Osteocyte (in vitro differentiated cells): ENCODE data around the gene SFXN4. TPM values are rescaled to one million over a fixed set of nuclear protein-coding genes. Genes with fewer than 3 reads are reported as not detected.
"Not testable (repeated sequence)": the region's sequence is repeated elsewhere in the genome, so short reads cannot be mapped to it uniquely, and the experiment has no call there.

ENCODE experiments used
- DNase-seq: peaks from one replicate; pipeline ENCODE4 v3.0.0; 2021; ENCODE audit warnings: mixed read lengths; ENCODE audit not compliant: unreplicated experiment; ENCODE audit errors: extremely low spot score
- H3K27ac Mint-ChIP-seq: one replicate; pipeline ENCODE4 v1.8.0; 2021; ENCODE audit warnings: mild to moderate bottlenecking, mixed read lengths; ENCODE audit not compliant: unreplicated experiment
- H3K27me3 Mint-ChIP-seq: one replicate; pipeline ENCODE4 v1.8.0; 2021; ENCODE audit warnings: mixed read lengths; ENCODE audit not compliant: unreplicated experiment
- H3K36me3 Mint-ChIP-seq: one replicate; pipeline ENCODE4 v1.8.0; 2021; ENCODE audit warnings: mixed read lengths; ENCODE audit not compliant: unreplicated experiment
- H3K4me1 Mint-ChIP-seq: one replicate; pipeline ENCODE4 v1.8.0; 2021; ENCODE audit warnings: mixed read lengths; ENCODE audit not compliant: unreplicated experiment
- H3K4me3 Mint-ChIP-seq: one replicate; pipeline ENCODE4 v1.8.0; 2021; ENCODE audit warnings: mild to moderate bottlenecking, moderate library complexity, mixed read lengths; ENCODE audit not compliant: unreplicated experiment
- H3K9me3 Mint-ChIP-seq: one replicate; pipeline ENCODE4 v1.8.0; 2021; ENCODE audit warnings: mixed read lengths; ENCODE audit not compliant: unreplicated experiment
- CTCF ChIP-seq: fragments of 200-600 bp; sonication (generic); IDR thresholded peaks from 2 replicates; pipeline ENCODE4 v1.5.0; 2021; ENCODE audit warnings: antibody characterized with exemption, mild to moderate bottlenecking, moderate library complexity
- total RNA-seq: library from RNA; stranded (reverse); gene quantifications from 2 replicates; pipeline ENCODE4 v1.2.1, GENCODE V29; 2021

The SFXN4 gene
- total RNA-seq, 1 donor from 2014 or later: 10.9 TPM

GRCh38 chr10:119101366-119102098 is 64.0 kb downstream of the SFXN4 start:
- H3K9me3 Mint-ChIP-seq: no peaks in the 10 kb centered on the region
- no peak overlapping the region for H3K4me3 Mint-ChIP-seq
- DNase-seq: no peak
- H3K36me3 Mint-ChIP-seq: no peaks in the 10 kb centered on the region
- H3K27ac Mint-ChIP-seq: no peak overlapping the region
- TF ChIP-seq CTCF: no peak
- peaks cover 4% of the 10 kb centered on the region for H3K4me1 Mint-ChIP-seq
- H3K27me3 Mint-ChIP-seq: peaks cover 4% of the 10 kb centered on the region

GRCh38 chr10:119100434-119101238 is 64.9 kb downstream of the SFXN4 start:
- peaks cover 4% of the 10 kb centered on the region for H3K4me1 Mint-ChIP-seq
- H3K27me3 Mint-ChIP-seq: peaks cover 4% of the 10 kb centered on the region
- H3K4me3 Mint-ChIP-seq: no peak overlapping the region
- no peaks in the 10 kb centered on the region for H3K36me3 Mint-ChIP-seq
- no peak for DNase-seq
- no peak overlapping the region for H3K27ac Mint-ChIP-seq
- no peak for TF ChIP-seq CTCF
- no peaks in the 10 kb centered on the region for H3K9me3 Mint-ChIP-seq

- no peak for DNase-seq
- no peak for TF ChIP-seq CTCF
- peaks cover 4% of the 10 kb centered on the region for H3K27me3 Mint-ChIP-seq
- no peaks in the 10 kb centered on the region for H3K36me3 Mint-ChIP-seq
- no peak overlapping the region for H3K4me3 Mint-ChIP-seq
- no peaks in the 10 kb centered on the region for H3K4me1 Mint-ChIP-seq
- no peak overlapping the region for H3K27ac Mint-ChIP-seq
- H3K9me3 Mint-ChIP-seq: no peaks in the 10 kb centered on the region
Observed at GRCh38 chr10:119098576-119098975, 66.9 kb downstream of the SFXN4 start.

- H3K27me3 Mint-ChIP-seq, H3K4me3 Mint-ChIP-seq, H3K9me3 Mint-ChIP-seq, DNase-seq, H3K36me3 Mint-ChIP-seq, H3K4me1 Mint-ChIP-seq, H3K27ac Mint-ChIP-seq: not testable (repeated sequence)
Observed at GRCh38 chr10:119096641-119097415, 68.7 kb downstream of the SFXN4 start.

- Mint-ChIP-seq H3K4me3 (no peak overlapping the region), H3K27me3 (no peaks in the 10 kb centered on the region)
Observed at GRCh38 chr10:119095640-119096039, 69.9 kb downstream of the SFXN4 start.

More at GRCh38 chr10:119095640-119096039, 69.9 kb downstream of the SFXN4 start:
- H3K36me3 Mint-ChIP-seq: no peaks in the 10 kb centered on the region
- H3K4me1 Mint-ChIP-seq: peaks cover 5% of the 10 kb centered on the region
- no peak overlapping the region for H3K27ac Mint-ChIP-seq
- H3K9me3 Mint-ChIP-seq: no peaks in the 10 kb centered on the region
- DNase-seq: no peak
- TF ChIP-seq CTCF: no peak
